Stimulated activated CD4-positive, alpha-beta T cell treated with anti-CD3 and anti-CD28 coated beads, Interleukin-4, amount 100 ng/mL, for 1 hour (primary cell): Measurements from ENCODE around the gene URAD.
"Not testable (repeated sequence)": the region's sequence is repeated elsewhere in the genome, so short reads cannot be mapped to it uniquely, and the experiment has no call there.

Experiments used
- DNase-seq: peaks from one replicate; pipeline ENCODE4 v3.0.0-alpha.2; 2020

Gene URAD

GRCh38 chr13:27988520-27988919 lies at the start of gene URAD:
URAD (minus strand) TSS chr13:27988693; CDS start chr13:27988637, 56 bp downstream.
- no peak for DNase-seq

- DNase-seq, result no peak
Observed at GRCh38 chr13:28037399-28037798, 48.9 kb upstream of the URAD start.

- no peak for DNase-seq
Observed at GRCh38 chr13:28035146-28035782, 46.8 kb upstream of the URAD start.

- no peak for DNase-seq
Observed at GRCh38 chr13:28033894-28034655, 45.6 kb upstream of the URAD start.

GRCh38 chr13:28032438-28032837 lies 43.9 kb upstream of the URAD start:
- not testable (repeated sequence) for DNase-seq

- no peak for DNase-seq
Observed at GRCh38 chr13:28031896-28032288, 43.4 kb upstream of the URAD start.

GRCh38 chr13:28031220-28031895 lies 42.9 kb upstream of the URAD start:
- DNase-seq, result no peak

GRCh38 chr13:28027607-28028364 lies 39.3 kb upstream of the URAD start:
- DNase-seq, result no peak

GRCh38 chr13:28027071-28027470 lies 38.6 kb upstream of the URAD start:
- DNase-seq, result no peak

GRCh38 chr13:28026508-28026907 lies 38.0 kb upstream of the URAD start:
- DNase-seq, result no peak

GRCh38 chr13:28022848-28023518 lies 34.5 kb upstream of the URAD start:
- no peak for DNase-seq

- no peak for DNase-seq
Observed at GRCh38 chr13:28014301-28014700, 25.8 kb upstream of the URAD start.

- no peak for DNase-seq
Observed at GRCh38 chr13:28013482-28013881, 25.0 kb upstream of the URAD start.

- DNase-seq, result no peak
Observed at GRCh38 chr13:28012896-28013295, 24.4 kb upstream of the URAD start.

GRCh38 chr13:28012383-28012782 lies 23.9 kb upstream of the URAD start:
- DNase-seq, result no peak

GRCh38 chr13:28010046-28010445 lies 21.6 kb upstream of the URAD start:
- DNase-seq, result no peak

GRCh38 chr13:28005016-28005415 lies 16.5 kb upstream of the URAD start:
- not testable (repeated sequence) for DNase-seq

- DNase-seq, result no peak
Observed at GRCh38 chr13:28002886-28003698, 14.6 kb upstream of the URAD start.

GRCh38 chr13:28001837-28002473 lies 13.5 kb upstream of the URAD start:
- no peak for DNase-seq

- DNase-seq, result no peak
Observed at GRCh38 chr13:28001049-28001448, 12.6 kb upstream of the URAD start.

- no peak for DNase-seq
Observed at GRCh38 chr13:28000567-28000966, 12.1 kb upstream of the URAD start.
